Stimulated activated CD4-positive, alpha-beta T cell treated with anti-CD3 and anti-CD28 coated beads, Interleukin-12 subunit alpha, Interleukin-12 subunit beta, amount 100 ng/mL, for 24 hours (primary cell): ENCODE measurements around the gene ACSL5.

Experiments used
- DNase-seq, 2 experiments: peaks; one replicate each; pipeline ENCODE4 v3.0.0-alpha.2; 2020; ENCODE audit warnings: low read depth in 2 of 2

ACSL5 gene, protein sequence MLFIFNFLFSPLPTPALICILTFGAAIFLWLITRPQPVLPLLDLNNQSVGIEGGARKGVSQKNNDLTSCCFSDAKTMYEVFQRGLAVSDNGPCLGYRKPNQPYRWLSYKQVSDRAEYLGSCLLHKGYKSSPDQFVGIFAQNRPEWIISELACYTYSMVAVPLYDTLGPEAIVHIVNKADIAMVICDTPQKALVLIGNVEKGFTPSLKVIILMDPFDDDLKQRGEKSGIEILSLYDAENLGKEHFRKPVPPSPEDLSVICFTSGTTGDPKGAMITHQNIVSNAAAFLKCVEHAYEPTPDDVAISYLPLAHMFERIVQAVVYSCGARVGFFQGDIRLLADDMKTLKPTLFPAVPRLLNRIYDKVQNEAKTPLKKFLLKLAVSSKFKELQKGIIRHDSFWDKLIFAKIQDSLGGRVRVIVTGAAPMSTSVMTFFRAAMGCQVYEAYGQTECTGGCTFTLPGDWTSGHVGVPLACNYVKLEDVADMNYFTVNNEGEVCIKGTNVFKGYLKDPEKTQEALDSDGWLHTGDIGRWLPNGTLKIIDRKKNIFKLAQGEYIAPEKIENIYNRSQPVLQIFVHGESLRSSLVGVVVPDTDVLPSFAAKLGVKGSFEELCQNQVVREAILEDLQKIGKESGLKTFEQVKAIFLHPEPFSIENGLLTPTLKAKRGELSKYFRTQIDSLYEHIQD

DNA sequence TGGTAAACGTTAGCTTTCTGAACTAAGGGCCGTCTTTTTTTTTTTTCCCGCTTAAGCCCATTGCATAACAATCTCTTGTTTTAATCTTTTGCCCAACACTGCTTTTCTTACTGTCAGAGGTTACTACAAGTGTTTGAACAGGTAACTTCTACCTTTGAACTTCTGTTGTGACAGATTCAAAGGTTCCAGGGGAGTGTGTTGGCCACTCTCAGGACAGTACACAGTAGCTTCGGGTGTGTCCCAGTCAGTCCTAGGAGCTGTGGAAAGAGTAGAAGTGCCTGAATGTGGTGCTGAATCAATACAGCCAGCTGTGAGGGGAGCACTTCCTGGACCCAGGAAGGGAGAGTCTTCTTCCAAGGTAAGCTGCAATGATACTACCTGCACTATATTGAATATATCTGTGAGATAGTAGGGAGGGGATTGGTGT is at the start of gene ACSL5:
Gene ACSL5 (plus strand): TSS at position 205 of the 427 bp plus-strand sequence. CDS start 20,831 bp downstream, outside the sequence.
- no peak for DNase-seq

DNA sequence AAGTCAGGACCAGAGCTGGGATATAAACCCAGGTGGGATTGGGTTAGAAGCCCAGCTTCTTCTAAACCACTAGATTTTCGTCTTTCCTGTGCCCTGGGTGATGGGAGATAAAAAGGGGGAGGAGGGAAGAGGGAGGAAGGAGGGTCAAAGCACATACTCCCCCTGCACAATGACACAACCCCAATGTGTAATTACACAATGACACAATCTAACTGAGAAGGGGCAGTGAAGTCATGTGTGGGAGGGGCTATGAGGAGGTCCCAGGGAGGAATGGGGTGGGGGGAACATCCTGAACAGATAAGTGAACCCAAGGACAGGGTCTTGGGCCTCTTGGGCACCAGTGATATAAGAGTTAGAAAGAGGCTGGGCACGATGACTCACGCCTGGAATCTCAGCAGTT is 46.2 kb upstream of the ACSL5 start:
- DNase-seq: no peak

DNA sequence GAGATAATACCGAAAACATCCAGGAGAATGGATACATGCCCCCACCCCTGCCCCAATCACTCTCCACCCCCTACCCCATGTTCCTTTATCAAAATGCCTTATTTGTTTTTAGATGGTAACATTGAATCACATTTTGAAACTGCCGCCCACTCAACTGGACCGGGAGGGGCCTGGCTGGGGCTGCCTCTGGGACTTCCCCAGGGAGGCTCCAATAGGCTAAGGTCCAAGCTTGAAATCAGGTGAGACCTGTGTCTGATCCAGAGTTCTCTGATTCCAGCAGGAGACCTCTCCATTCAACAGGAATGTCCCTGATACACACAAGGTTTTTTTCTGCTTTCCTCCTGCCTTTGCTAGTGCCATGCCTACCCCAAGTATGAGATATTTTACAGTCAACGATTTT is 43.8 kb upstream of the ACSL5 start:
- peak in 1 of 2 experiments; percentile 4 for DNase-seq

DNA sequence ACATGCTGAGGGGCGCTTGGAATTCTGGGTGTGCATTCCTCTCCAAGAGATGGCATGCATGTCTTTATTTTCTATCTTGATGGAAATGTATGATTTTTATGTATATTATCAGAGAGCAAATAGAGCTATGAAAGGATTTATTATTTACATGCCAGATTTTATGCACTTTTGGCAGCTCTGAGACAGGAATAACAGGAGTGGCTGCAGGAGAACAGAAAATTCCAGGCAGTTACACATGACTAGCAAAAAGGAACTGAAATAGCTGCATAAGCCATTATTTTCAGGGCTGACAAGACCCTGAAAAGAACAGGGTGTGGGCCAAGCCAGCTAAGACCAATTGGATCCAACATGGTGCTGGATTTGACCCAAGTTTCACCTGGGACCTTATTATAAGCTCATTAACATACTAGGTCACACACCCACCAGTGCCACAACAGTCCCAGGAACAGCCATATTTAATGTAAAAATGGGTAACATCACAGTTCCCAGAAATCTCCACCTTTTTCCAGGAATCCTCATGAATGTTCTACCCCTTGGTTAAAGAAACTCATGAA is 43.2 kb upstream of the ACSL5 start:
- DNase-seq: no peak

DNA sequence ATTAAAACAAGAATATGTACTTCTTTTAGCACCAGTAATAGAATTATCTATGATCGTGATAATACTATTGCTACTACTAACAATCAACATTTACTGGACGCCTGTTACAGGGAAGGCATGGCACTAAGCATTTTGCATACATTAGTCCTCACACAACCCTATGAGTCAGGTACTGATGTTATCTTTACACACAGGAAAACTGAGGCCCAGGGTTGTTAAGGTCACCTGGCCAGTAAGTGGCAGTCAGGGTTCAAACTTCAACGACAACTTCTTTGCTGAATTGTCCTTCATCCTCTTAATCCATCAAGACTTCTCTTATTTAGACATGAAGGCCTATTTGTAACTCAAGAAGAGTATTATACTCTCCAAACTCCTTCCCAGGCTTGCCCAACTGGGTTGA is 41.9 kb upstream of the ACSL5 start:
- no peak for DNase-seq

DNA sequence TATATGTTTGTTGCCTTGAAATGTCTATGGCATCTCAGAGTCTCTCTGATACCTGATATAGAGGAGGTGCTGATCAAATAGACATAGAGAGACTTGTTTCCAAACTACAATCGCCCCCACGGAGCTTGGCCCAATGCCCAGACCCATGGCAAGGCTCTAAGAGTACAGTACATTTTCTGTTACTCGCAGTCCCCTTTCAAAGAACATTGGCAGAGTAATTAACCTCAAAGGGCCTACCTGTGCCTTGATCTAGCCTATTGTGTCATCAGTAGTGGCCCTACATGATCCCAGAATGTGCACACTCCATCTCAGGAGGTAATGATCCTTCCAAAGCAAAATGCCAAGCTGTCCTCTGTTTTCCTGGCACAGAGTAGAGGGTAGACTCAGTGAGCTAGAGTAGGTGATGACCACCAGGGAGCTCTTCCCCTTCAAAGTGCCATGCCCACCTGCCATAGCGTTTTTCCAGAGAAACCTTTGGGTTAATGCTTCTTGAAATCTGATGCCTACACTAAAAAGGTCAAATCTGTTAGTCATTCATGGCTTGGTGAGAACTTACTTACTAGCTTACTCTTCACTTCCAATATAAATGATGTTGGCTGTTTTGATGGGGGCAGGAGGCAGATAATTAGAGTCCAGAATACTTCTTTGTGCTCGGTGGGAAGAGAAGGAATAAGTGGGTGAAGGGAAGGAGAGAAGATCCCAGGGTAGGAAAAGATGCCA is 41.2 kb upstream of the ACSL5 start:
- no peak for DNase-seq

DNA sequence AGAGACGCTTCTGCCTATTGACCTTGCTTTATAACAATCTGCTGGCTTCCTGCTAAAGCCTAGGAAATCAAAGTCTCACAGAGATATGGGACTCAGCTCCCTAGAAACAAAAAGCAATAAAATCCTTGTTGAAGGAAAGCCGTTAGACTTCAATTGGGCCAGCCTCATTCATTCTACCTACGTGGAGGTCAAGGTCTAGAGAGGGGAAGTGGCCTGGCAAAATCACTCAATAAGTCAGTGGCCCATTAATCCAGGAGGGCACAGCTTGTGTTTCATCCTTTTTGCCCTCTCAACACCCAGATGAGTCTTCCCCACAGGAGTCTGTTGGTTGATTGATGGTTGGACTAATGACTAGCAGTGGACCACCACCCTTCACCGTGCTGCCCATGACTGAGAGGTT is 40.5 kb upstream of the ACSL5 start:
- DNase-seq: no peak

DNA sequence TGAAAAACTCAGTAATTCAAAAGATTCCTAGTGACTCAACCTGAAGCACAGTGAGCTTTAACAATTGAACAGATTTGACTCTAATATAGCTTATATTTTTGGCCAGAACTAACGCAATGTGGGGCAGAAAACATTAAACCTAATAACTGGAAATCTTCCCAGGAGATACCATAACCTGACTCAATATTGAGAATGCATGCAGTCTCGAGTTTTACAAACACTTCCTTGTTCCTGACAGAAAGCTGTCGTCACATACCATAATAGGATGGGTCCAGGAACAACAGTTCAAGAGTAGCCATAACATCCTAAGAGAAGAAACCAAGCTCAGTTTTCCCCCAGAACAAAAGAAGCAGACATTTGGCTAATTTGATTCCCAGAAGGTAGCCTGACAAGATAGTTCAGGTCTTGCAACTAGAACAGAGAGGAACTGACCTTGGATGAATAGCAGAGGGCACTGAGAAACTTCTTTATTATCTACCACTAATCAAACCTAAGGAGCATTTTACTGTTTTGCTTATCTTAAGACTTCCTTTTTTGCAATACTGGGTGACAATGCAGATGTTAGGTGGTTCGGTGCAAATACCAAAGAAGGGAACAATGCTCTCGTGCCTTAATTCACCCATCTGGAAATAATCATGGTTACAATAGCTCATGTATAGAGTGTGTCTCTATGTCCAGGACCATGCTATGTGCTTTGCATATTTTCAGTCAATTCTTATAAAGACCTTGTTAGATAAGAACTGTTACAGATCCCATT is 38.6 kb upstream of the ACSL5 start:
- DNase-seq: no peak

DNA sequence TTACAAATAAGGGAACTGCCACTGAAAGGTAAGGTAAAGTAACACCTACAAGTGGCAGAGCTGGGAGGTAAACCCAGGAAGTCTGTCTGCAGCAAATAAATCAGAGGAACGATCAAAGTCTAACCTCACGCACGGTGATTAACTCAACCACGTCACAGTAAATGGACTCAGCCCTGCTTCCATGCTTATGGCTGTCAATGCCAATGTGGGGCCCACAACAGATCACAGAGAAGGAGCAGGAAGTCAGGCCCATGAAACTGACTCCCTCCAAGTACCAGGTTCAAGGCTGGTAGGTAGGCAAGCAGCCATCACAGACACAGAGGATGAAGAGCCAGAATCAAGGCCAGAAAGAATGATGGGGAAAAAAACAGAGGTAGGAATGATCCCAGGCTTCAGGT is 38.0 kb upstream of the ACSL5 start:
- DNase-seq: no peak

DNA sequence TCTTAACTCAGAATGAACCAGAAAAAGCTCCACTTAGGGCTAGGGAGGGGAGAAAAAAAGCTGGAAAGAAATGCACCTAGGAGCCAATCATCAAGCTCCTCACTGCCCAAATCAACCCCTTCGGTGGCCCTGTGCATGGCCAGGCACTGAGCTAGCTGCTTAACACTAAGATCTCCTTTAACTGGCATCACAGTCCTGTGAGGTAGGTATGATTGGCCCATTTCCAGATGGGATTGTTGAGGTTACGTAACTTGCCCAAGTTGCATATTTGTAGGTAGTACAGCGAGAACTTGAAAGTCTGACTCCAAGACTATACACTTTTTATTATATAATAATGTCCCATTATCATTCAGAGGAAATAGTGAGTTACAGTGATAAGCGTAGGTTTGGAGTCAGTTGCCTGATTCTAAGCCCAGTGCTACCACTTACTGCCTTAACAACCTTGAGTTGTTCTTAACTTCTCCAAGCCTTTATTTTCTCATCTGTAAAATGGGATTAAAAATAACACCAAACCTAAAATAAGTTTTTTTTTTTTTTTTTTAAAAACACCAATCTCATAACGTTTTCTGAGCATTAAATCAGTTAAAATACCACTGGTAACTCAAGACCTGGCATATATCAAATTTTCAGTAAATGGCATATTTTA is 37.2 kb upstream of the ACSL5 start:
- DNase-seq: no peak

DNA sequence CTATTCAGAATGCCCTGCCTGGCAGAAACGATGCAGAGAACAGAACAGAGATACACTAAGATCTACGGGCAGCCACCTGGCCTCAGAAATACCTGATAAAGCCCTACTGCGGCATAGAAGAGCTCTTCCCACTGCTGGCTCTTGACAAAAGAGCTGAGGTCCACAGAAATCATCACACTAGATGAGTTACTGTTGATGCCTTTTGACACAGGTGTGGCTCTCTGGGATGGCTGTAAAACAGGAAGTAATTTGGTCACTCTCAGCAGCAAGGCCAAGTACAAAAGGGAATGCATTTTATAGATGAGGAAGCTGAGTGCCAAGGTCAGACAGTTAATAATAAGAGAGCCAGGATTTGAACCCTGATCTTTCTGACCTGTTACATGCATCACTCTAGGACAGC is 35.0 kb upstream of the ACSL5 start:
- no peak for DNase-seq

DNA sequence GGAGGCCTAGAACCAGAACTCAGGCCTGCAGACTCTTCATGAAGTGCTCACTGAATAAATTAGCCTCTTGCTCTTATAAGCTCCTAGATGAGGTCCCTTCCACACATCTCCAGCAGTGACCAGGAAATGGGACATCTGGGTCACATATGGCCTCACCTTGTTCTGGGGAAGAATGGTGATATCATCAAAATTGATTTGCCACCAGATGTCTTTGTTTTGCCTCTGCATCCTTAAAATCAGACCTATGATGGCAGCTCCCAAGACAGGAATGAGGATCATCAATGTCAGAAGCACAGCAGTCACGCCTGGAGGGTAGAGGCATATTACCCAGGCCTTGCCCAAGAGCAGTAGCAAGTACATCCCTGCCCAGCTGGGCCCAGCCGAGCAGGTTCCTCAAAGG is 33.3 kb upstream of the ACSL5 start:
- DNase-seq: no peak

DNA sequence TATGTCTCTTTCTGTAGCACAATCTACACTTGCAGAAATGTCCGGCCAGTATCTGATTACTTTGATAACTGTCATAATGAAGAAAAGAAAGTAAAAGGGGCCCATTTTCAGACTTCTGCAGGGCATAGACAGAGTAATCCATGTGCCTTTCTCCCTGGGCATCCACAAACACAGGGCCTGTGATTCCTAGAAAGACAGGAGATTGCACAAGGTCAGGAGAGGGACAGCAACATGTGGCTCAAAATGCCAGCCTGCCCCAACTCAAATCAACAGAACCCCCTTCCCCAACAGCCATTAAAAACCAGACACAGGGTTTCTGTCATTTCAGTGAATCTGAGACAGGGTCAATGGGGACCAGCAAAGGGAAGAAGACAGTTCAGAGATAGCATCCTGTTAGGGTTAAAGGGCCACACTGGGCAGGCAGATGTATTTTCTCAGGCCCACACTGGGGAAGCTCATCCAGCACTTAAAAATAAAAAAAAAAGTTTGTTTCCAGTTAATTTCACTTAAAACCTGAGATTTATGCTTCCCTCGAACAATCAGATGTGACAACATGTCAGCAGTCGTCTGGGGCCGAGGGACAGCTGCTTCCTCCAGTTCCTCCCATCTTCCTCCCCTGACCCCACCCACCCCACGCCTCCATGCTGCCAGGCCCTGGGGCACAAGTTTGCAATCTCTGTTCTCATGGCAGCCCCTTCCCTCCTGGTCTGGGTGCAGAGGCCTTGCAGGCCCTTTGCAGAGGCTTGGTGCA is 30.7 kb upstream of the ACSL5 start:
- DNase-seq: no peak

DNA sequence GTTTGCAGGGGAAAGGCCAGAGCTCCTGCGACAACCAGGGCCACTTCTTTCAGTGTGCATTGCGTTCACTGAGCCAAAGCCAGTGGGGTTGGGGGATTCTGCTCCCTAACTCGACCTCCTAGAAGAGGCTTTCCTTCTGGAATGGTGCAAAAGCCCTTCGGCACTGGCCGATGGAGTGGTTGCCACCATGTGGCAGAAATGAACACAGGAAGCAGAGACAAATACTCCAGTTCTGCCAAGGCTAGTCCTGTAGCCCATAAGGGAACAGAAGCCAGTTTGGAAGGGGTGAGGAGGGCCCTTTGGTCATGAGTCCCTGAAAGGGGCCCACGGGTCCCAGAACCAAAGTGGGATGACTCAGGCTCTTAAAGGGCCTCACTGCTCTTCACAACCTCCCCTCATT is 29.7 kb upstream of the ACSL5 start:
- DNase-seq: no peak

DNA sequence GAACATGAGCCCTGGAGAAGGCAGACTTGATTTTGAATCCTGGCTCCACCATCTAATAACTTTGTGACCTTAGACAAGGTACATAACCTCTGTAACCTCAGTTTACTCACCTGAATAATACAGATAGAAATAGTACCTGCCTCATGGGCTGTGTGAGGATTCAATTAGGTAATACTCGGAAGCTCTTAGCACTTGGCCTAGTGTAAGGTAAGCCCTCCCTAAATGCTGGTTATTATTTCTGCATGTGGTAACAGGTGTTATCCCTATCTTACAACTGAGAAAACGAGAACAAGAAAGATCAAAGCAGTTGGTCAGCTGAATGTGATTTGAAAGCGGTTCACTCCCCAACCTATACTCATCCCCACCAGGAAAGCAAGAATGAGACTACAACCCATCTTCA is 28.7 kb upstream of the ACSL5 start:
- DNase-seq: no peak

DNA sequence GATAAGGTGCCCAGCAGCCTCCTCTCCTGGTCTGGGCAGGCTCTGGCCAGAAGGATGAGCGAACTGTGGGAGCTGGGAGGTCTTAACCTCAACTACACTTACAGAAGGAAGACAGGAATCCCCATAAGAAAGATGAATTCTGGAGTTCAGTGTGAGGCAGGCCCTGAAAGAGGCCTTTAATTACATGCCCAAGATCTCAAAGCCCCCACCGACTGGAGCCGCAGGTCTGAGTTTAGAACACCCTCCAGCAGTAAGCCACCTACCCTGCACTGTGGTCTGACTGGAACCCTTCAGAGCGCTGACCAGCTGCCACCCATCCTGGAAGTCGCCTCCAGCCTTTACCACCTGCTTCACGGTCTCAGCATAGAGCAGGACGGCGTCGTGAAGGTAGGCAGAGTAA is 28.2 kb upstream of the ACSL5 start:
- no peak for DNase-seq

DNA sequence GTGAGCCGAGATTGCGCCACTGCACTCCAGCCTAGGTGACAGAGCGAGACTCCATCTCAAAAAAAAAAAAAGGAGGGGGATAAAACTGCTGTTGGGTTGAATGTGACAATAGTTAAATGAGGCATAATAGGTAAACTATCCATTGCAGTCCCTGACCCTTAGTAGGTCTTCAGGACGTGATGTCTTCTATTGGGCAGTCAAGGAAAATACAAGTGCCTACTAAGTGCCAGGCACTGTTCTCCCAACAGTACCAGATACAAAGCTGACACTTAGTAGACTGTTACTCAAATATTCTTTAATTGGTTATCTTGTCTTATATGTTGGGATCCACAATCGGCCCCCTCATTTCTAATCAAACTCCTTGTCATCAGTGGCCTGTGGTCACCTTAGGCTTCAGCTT is 27.1 kb upstream of the ACSL5 start:
- DNase-seq: no peak

DNA sequence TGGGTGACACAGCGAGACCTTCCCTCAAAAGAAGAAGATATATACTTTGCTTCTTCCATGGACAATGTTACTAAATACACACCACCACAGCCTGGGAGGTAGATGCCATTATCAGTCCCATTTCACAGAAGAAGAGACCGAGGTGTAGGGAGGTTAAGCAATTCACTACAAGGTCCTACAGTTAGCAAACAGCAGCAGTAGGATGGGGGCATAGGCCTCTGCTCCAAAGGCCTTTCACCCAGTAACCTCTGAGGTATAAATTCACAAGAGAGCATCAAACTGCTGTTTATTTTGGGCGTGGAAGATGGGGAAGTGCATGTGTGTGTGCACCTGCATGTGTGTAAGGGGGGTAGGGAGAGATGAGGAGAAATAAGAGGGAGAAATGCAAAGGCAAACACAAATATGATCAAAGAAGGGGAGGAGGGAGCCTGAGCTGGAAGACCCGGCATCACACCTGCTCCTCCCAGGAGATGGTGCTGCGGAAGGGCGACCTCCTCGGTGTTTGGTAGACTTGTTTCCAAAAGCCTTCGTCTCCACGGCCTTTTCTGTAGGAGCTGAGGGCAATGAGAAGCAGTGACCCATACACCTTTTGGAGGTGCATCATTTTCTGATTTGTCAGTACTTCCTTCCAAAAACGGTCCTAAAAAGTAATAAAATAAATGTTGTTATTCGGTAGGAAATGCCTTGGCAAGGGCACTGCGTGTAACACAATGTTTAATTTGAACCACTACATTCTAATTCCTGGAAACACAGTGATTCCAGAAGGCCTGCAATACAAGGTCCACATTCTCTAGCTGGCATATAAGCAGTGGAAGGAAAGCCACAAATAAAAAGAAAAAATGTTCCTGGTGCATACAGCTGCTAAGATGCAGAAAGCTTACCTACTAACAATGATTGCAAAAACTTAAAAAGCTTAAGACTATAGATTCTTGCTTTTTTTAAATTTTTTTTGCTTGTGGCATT is 25.9 kb upstream of the ACSL5 start:
- no peak for DNase-seq

DNA sequence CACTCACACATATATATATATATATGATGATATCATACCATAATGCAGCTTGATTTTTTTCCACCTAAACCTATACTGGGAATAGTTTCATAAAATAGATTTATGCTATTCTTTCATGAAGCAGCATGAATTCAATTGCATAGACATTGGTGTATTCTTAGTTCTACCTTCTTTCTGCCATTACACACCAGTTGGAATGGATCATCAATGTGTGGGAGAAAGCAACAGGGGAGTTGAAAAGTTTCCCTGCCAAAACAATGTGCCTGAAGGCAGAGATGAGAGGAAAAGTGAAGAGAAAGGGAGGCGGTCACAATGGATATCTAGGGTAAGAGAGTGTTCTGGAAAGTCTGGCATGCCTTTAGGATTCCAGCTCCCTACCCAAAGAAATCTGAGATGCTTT is 25.2 kb upstream of the ACSL5 start:
- DNase-seq: no peak
